Pancreas (tissue), 10 donors: ENCODE measurements around the gene GUK1. TPM values are rescaled to one million over a fixed set of nuclear protein-coding genes. Genes with fewer than 3 reads are reported as not detected.

Source experiments
- ATAC-seq, 4 donors: fragments of 200-7000 bp; cut with Tn5 transposase; one replicate each; pipeline versions ENCODE4 v1.8.0 to v1.9.1; 2020; ENCODE audit warnings: mild to moderate bottlenecking in 4 of 4, moderate library complexity in 4 of 4
- DNase-seq, 6 donors: peaks; one replicate each; pipeline ENCODE4 v3.0.0-alpha.2; 2020
- FAIRE-seq: peaks from 2 replicates; lab custom pipeline; 2012; peaks lifted over from hg19 to GRCh38; lab: Jason Lieb, UNC
- H3K27ac ChIP-seq, 4 donors: fragments of 200-600 bp; sonication (generic); 1 replicate in 3 of 4; 2 replicates in 1 of 4; pipeline versions ENCODE4 v1.5.0 to v1.8.0; 2020
- H3K27me3 ChIP-seq, 4 donors: fragments of 200-600 bp; one replicate each; pipeline ENCODE4 v1.8.0; 2021
- H3K36me3 ChIP-seq, 3 donors: fragments of 200-600 bp; sonication (generic) in 1 of 3; one replicate each; pipeline versions ENCODE4 v1.5.0 to v1.8.0; 2020 to 2021
- H3K4me1 ChIP-seq, 3 donors: fragments of 200-600 bp; one replicate each; pipeline ENCODE4 v1.8.0; 2021
- H3K4me3 ChIP-seq, 4 donors: fragments of 200-600 bp; sonication (generic) in 2 of 4; one replicate each; pipeline versions ENCODE4 v1.5.0 to v1.8.0; 2020 to 2021
- H3K9me3 ChIP-seq, 4 donors: fragments of 200-600 bp; one replicate each; pipeline ENCODE4 v1.8.0; 2021
- WGBS, 2 donors: extraction: QIAGEN DNeasy Blood & Tissue Kit; methylation state at CpG; one replicate each; pipeline ENCODE4 v1.1.7; 2013; 5-methylcytosine and 5-hydroxymethylcytosine counted together
- intact Hi-C, 3 donors: fragments of 100-400 bp; cut with DNase I; formaldehyde crosslinking; loops; one replicate each; pipeline versions ENCODE4 v1.11.1 to v1.14.2; 2022
- polyA plus RNA-seq, 2 donors: library from polyadenylated mRNA; stranded (reverse); fragments of 200-250 nt; gene quantifications; one replicate each; pipeline ENCODE4 v1.2.3, GENCODE V29; 2013
- total RNA-seq, 6 donors: library from RNA; stranded (reverse); fragmentation: NEBNext Ultra II Directional in 4 of 6; extraction: Animal tissue kit (Norgen Biotek cat#: 25700) in 4 of 6; gene quantifications; one replicate each; pipeline versions ENCODE4 v1.2.1 to v1.2.4, GENCODE V29; 2021 to 2023
- TF ChIP-seq, protein P1 (sequence below), 4 donors: fragments of 200-600 bp; sonication (generic) in 3 of 4; IDR thresholded peaks; one replicate each; pipeline versions ENCODE4 v1.5.0 to v1.8.0; 2021; ENCODE audit warnings: antibody characterized with exemption in 4 of 4
- donor health status: healthy with polysubstance abuse.
- donor health status: DM: no; HTN: no; CAD: no; lungs with moderate emphysema.
- donor health status: DM: no; HTN: no; CAD: no.
- donor health status: control.
- donor health status: control.
- donor health status: Bipolar disorder and iron deficiency.
- donor health status: DM: yes; HTN: yes; CAD: no.
- donor health status: DM: no; HTN: no; CAD: no.
- donor health status: DM: no; HTN: no; CAD: no.
- donor health status: DM: yes; HTN: yes; CAD: no.

The GUK1 gene
- total and polyA plus RNA-seq, 8 donors, result 71.5 to 317 (median 101) TPM

DNA sequence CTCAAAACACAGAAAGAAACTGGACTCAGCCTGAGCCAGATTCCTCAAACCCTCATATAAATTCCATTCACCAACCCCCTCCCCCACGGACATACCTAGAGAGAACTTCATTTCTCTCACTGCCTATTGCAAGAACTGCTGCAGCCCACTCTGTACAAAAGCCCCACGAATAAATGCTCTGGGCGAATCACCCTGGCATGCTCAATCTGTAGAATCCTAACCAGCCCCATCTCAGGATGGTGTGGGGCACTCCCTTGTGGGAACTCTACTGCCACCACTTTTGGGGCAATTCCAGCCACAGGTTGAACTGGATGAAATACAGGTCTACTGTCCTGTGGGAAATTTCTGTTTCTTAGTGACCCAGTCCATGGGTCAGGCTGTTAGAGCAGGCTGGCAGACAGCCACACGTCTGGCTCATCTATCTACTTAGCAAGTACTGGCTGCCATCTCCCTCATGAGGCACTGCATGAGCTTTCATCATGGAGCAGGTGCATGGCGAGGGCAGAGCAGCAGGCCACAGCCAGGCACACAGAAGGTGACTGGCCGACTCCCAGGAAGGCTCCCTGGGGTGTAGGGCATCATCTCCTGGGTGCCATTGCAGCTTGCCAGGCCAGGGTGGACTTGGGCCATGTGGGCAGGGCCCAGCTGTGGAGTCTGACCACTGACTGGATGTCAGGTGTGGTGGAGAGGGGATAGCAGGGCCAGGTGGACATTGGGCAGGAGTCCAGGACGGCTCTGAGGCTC is 35.4 kb upstream of the GUK1 start:
- intact Hi-C loops, result no loop called here
- 47 to 58% methylated on average over 7 of the region's 7 CpGs for WGBS, 2 donors

DNA sequence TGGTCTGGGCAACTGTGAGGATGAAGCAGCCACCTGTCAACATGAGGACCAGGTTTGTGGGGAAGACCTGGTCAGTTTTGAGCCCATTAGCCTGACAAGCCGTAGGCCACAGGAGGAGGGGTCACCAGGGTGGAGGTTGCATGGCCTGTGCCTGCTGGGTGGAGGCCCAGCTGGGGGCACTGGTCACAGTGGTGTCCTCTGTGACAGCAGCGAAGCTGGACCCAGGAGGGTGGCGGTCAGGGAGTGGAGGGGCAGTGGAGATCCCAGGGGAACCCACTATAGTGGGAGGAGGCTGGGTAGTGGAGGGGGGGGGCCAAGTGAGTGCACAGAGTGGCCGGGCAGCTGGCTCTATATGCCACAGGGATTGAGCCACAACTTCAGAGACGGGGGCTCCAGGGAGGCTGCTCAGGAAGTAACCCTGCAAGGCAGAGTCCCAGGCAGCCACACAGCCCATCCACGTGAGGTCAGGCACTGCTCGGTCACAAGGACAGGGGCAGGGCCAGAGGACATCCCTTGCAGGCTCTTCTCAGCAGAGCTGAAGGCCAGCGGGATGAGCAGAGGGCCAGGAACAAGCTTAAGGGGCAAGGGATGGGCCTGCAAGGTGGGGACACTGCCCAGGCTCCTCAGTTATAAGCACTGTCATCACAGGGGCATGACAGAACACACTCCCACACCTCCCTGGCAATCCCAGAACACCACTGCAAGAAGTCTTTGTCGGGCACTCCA is 34.6 kb upstream of the GUK1 start:
- Histone ChIP-seq H3K4me3 (no peak overlapping the region), H3K4me1 (peaks cover 2 to 18% (median 7%) of the 10 kb centered on the region in 3 donors), H3K9me3 (no peaks in the 10 kb centered on the region), H3K36me3 (no peaks in the 10 kb centered on the region), H3K27me3 (no peaks in the 10 kb centered on the region), H3K27ac (no peak overlapping the region)
- TF ChIP-seq, protein P1, sequence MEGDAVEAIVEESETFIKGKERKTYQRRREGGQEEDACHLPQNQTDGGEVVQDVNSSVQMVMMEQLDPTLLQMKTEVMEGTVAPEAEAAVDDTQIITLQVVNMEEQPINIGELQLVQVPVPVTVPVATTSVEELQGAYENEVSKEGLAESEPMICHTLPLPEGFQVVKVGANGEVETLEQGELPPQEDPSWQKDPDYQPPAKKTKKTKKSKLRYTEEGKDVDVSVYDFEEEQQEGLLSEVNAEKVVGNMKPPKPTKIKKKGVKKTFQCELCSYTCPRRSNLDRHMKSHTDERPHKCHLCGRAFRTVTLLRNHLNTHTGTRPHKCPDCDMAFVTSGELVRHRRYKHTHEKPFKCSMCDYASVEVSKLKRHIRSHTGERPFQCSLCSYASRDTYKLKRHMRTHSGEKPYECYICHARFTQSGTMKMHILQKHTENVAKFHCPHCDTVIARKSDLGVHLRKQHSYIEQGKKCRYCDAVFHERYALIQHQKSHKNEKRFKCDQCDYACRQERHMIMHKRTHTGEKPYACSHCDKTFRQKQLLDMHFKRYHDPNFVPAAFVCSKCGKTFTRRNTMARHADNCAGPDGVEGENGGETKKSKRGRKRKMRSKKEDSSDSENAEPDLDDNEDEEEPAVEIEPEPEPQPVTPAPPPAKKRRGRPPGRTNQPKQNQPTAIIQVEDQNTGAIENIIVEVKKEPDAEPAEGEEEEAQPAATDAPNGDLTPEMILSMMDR (IDR thresholded peaks at IDR 0.05), result no peak
- FAIRE-seq, result no peak
- 78 to 85% methylated on average over 9 of the region's 9 CpGs for WGBS, 2 donors
- no peak for ATAC-seq
- DNase-seq, result peak in 4 of 6 donors; percentile 16 to 81 (median 32)
- intact Hi-C loops, result no loop called here

More for the DNA sequence above, 35.4 kb upstream of the GUK1 start:
- peak in 5 of 6 donors; percentile 20 to 66 (median 35) for DNase-seq
- Histone ChIP-seq H3K27ac (no peak overlapping the region), H3K9me3 (no peaks in the 10 kb centered on the region), H3K27me3 (no peaks in the 10 kb centered on the region), H3K4me1 (peaks cover 0 to 18% (median 4%) of the 10 kb centered on the region in 3 donors), H3K36me3 (peaks cover 0 to 4% (median 0%) of the 10 kb centered on the region in 3 donors), H3K4me3 (no peak overlapping the region)
- TF ChIP-seq, protein P1 (IDR thresholded peaks at IDR 0.05), result no peak
- FAIRE-seq, result no peak
- ATAC-seq, result no peak

GRCh38 chr1:228105996-228106799 is 33.9 kb upstream of the GUK1 start:
- FAIRE-seq (no peak), DNase-seq (peak in 2 of 6 donors; percentile 14 to 63), ATAC-seq (no peak)
- WGBS, 2 donors, result 74 to 76% methylated on average over 8 of the region's 8 CpGs
- Histone ChIP-seq H3K27ac (no peak overlapping the region), H3K4me1 (peaks cover 5 to 18% (median 7%) of the 10 kb centered on the region in 3 donors), H3K4me3 (no peak overlapping the region), H3K9me3 (no peaks in the 10 kb centered on the region), H3K27me3 (no peaks in the 10 kb centered on the region), H3K36me3 (no peaks in the 10 kb centered on the region)
- TF ChIP-seq, protein P1 (IDR thresholded peaks at IDR 0.05), result no peak
- intact Hi-C loops, result no loop called here

DNA sequence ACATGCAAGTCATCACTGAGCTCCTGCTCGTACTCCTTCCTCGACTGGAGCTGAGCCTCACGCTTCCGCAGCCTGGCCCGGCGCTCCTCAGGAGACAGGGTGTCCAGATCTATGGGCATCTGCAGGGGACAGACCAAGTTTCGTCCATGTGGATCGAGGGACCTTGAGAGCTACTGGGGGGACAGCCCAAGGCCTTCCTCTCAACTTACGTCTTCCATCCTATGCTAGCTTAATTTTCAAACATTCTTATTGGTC is 33.4 kb upstream of the GUK1 start:
- no peak for DNase-seq
- intact Hi-C loops, result no loop called here
- FAIRE-seq, result no peak
- 86 to 97% methylated on average over 9 of the region's 9 CpGs for WGBS, 2 donors
- Histone ChIP-seq H3K27me3 (no peaks in the 10 kb centered on the region), H3K9me3 (no peaks in the 10 kb centered on the region), H3K4me3 (no peak overlapping the region), H3K4me1 (peaks cover 5 to 13% (median 7%) of the 10 kb centered on the region in 3 donors), H3K27ac (no peak overlapping the region), H3K36me3 (no peaks in the 10 kb centered on the region)
- no peak for ATAC-seq
- TF ChIP-seq, protein P1 (IDR thresholded peaks at IDR 0.05), result no peak
